HG02588 (cell line): ENCODE data around the gene PRKRA.
"Not testable (repeated sequence)": the region's sequence is repeated elsewhere in the genome, so short reads cannot be mapped to it uniquely, and the experiment has no call there.

Source experiments
- ATAC-seq: cut with Tn5 transposase; IDR thresholded peaks from one replicate; pipeline ENCODE4 v1.9.1; 2021; ENCODE audit warnings: mild to moderate bottlenecking, moderate library complexity; ENCODE audit not compliant: unreplicated experiment

Gene PRKRA

GRCh38 chr2:178450774-178451525, at the start of gene PRKRA, which contains the start of gene PJVK:
Gene PRKRA (minus strand): TSS chr2:178451175. CDS start chr2:178451030, 145 bp downstream.
Gene PJVK (plus strand): TSS chr2:178451378. CDS start chr2:178453410, 2,032 bp downstream.
- ATAC-seq = peak; percentile 85

GRCh38 chr2:178499640-178500039, 48.7 kb upstream of the PRKRA start:
- no peak for ATAC-seq

GRCh38 chr2:178498137-178498536, 47.2 kb upstream of the PRKRA start:
- ATAC-seq = no peak

DNA sequence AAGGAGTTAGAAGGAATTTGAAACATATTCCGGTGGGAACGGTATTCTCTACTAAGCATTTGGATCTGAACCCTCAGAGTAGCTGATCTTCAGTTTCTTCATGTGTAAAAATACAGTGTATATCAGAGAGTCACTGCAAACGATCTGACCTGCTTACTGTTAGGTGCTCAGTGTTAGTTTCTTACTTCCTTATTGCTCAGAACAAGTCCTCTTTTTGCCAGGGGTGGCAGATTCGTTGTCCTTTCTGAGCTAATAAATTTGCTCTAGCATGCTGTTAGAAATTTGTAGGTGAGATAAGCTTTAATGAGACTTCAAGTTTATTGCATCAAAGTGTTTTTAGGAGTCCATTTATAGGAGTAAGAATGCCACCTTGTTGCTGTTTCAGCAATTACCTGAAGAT, 45.1 kb upstream of the PRKRA start:
- ATAC-seq = no peak

DNA sequence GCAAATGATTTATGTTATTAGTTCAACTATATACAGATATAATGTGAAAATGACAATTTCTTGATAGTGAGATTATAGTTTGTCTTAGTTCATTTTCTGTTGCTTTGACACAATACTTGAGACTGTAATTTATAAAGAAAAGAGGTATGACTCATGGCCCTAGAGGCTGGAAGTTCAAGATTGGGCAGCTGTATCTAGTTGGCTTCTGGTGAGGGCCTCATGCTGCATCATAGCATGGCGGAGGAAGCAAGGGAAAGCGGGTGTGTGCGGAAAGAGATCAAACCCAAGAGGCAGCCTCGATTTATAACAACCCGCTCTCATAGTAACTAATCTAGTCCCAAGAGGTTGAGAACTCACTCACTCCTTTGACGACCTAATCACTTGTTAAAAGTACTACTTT, 40.6 kb upstream of the PRKRA start:
- no peak for ATAC-seq

GRCh38 chr2:178485356-178485755, 34.4 kb upstream of the PRKRA start:
- ATAC-seq = no peak

- ATAC-seq = no peak
Observed at GRCh38 chr2:178484245-178485041, 33.5 kb upstream of the PRKRA start.

GRCh38 chr2:178482437-178482836, 31.5 kb upstream of the PRKRA start:
- ATAC-seq = no peak

GRCh38 chr2:178480227-178481181, 29.5 kb upstream of the PRKRA start, which contains the start of gene PLEKHA3:
Gene PLEKHA3 (plus strand): TSS chr2:178480457. CDS start chr2:178480870, 413 bp downstream.
- ATAC-seq = peak; percentile 75

DNA sequence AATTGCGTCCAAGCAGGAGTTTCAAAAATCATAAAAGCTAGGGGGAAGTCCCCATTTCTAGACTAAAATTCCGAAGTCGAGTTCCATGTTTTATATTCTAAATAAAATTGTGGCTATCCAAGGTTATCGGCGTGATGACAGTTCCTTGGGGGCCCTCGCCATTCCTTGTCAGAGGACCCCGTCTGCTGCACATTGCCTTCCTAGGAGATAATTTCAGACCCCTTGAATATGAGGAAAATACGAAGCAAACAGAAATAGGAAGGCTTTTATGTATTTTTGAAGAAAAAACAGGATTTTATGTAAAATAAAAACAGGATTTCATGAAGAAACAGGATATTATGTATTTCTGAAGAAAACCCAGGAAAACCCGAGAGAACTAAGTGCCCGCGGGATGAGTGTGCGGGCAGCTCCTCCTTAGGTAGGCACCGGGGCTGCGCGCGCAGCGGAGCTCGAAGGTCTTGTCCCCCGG, 28.8 kb upstream of the PRKRA start:
- ATAC-seq = no peak

DNA sequence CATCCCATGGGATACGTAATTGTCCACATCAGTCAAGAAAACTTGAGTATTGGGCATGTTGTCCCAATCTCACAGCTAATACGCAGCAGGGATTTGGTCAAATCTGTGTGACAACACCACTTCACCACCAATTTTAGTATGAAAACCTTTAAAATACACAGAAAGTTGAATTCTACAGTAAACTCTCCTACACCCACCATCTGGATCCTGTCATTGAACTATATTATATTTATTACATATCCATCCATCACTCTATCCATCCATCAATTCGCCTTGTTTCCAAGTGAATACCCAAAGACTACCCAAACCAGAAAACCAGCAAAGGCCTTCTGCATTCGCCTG, 28.3 kb upstream of the PRKRA start:
- ATAC-seq = no peak

DNA sequence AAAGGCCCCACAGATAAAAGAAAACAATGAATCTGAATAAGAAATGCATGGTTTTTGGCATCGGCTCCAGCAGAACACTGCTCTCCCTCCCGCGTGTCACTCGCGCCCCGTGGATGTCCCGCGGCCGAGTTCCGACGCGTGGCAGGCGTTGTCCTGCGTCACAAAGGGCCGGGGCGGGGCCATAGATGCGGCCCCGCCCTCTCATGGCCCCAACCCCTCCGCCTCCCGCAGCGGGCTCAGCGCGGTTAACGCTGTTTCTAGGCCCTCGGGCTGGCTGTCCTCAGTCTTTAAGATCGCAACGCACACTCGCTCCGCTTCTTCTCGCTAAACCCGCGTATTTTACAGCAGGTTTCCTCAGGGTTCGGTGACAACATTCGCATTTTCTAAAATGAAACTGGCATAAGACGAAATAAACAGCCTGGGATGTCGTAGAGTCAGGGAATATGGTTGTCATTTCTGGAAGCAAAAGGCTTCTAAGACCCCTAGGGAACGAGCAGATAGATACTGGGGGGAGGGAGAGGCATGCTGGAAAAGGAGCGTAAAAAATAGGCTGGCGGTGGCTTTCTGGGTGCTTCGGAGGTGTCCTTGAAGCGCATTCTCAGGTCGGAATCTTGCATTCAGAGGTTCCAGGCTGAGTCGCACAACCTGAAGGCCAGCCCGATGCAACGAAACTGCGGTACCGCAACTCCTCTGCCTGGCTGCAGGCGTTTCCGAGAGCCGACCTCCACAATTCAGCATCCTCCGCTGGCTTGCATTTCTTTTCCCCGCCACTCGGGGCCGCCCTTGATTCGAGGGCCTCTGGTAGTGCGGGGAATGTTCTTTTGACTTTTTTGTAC, 27.7 kb upstream of the PRKRA start, which contains the start of gene FKBP7:
FKBP7 (minus strand) TSS at position 162 of the 836 bp plus-strand sequence; CDS start at position 61, 101 bp downstream.
- ATAC-seq = peak; percentile 47

DNA sequence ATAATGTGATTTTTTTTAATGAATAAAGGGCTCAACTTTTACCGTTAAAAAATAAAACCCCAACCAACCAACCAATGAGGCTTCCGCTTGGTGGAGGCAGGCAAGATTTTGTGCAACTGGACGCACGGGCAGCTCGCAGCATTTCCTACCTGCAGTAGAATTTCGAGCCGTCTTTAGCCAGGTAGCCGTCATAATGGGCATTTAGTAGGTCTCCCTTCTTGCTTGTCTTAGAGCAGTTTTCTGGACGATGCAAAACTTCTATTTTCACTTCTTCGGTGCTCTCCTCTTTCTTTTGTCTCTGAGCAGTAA, 27.1 kb upstream of the PRKRA start:
- no peak for ATAC-seq

GRCh38 chr2:178477443-178478129, 26.6 kb upstream of the PRKRA start:
- no peak for ATAC-seq

GRCh38 chr2:178476477-178476876, 25.5 kb upstream of the PRKRA start:
- ATAC-seq = no peak

GRCh38 chr2:178474560-178474959, 23.6 kb upstream of the PRKRA start:
- no peak for ATAC-seq

- ATAC-seq = no peak
Observed at GRCh38 chr2:178473931-178474330, 23.0 kb upstream of the PRKRA start.

DNA sequence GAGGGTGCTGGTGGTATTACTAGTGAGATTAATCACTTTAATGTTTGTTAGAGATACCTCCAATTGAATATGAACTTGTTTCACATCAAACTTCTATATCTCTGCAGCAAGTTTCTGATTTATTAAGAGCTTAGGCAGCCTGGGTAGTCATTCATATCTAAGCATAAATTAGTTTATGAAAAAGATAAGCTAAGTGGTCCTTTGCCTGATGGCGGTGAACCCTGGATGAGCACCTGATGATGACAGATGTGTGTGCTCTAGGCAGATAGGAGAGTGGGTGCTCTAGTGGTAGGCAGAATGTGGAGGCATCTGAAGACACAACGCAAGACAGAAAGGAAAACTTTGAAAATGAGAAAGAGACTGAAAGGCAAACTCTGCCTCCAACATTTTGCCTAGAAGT, 22.4 kb upstream of the PRKRA start:
- no peak for ATAC-seq

DNA sequence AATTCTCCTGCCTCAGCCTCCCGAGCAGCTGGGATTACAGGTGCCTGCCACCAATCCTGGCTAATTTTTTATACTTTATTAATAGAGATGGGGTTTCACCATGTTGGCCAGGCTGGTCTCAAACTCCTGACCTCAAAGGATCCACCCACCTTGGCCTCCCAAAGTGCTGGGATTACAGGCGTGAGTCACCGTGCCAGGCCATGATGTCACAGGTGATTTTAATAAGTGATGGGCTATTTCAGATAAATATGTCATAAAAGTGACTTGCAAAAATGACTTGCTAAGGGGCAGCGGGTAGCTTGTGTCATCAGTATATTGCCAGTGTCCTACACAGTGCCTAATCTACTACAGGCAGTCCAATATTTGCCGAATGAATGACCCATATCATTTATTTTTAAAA, 20.3 kb upstream of the PRKRA start:
- ATAC-seq = not testable (repeated sequence)
